ENCODE results near the gene DBNDD1. TPM values are rescaled to one million over a fixed set of nuclear protein-coding genes. Genes with fewer than 3 reads are reported as not detected.

DBNDD1 gene
- total RNA-seq, 4 donors from 2014 or later, result 1.1 to 4.1 (median 3.5) TPM

- TF ChIP-seq EP300 (IDR thresholded peaks at IDR 0.05) (no peak), CTCF (IDR thresholded peaks at IDR 0.05) (no peak), POLR2AphosphoS5 (IDR thresholded peaks at IDR 0.05) (no peak)
- no peak overlapping the region for H3K27ac ChIP-seq
- H3K9me3 ChIP-seq, result no peaks in the 10 kb centered on the region
- H3K4me3 ChIP-seq, result no peak overlapping the region
- no peak for ATAC-seq
- no peaks in the 10 kb centered on the region for H3K4me1 ChIP-seq
- H3K27me3 ChIP-seq, result no peaks in the 10 kb centered on the region
- peaks cover 0 to 97% of the 10 kb centered on the region in 2 donors for H3K36me3 ChIP-seq
- 70% methylated on average over 2 to 4 of the region's 13 CpGs for WGBS, 2 donors (ENCODE audit: low coverage in 1 of 2)
Observed at GRCh38 chr16:89960966-89961365, 58.3 kb downstream of the DBNDD1 start.

- ATAC-seq, result no peak
- Histone ChIP-seq H3K27ac (no peak overlapping the region), H3K9me3 (no peaks in the 10 kb centered on the region), H3K4me3 (no peak overlapping the region), H3K27me3 (no peaks in the 10 kb centered on the region), H3K36me3 (peaks cover 0 to 96% of the 10 kb centered on the region in 2 donors), H3K4me1 (no peaks in the 10 kb centered on the region)
- 100% methylated on average over 1 of the region's 10 CpGs for WGBS, 2 donors (ENCODE audit: low coverage in 1 of 2)
- no peak for TF ChIP-seq CTCF (IDR thresholded peaks at IDR 0.05)
- TF ChIP-seq EP300 (IDR thresholded peaks at IDR 0.05), result no peak
- no peak for TF ChIP-seq POLR2AphosphoS5 (IDR thresholded peaks at IDR 0.05)
- TF ChIP-seq POLR2A (IDR thresholded peaks at IDR 0.05), result no peak
Observed at GRCh38 chr16:89958596-89958995, 60.7 kb downstream of the DBNDD1 start.

GRCh38 chr16:89958068-89958467 lies 61.2 kb downstream of the DBNDD1 start:
- no peak for ATAC-seq
- no CpG with 5 or more reads among the region's 7 CpGs for WGBS, 2 donors (ENCODE audit: low coverage in 1 of 2)
- no peaks in the 10 kb centered on the region for H3K9me3 ChIP-seq
- H3K27ac ChIP-seq, result no peak overlapping the region
- no peak overlapping the region for H3K4me3 ChIP-seq
- peaks cover 0 to 91% of the 10 kb centered on the region in 2 donors for H3K36me3 ChIP-seq
- H3K27me3 ChIP-seq, result no peaks in the 10 kb centered on the region
- H3K4me1 ChIP-seq, result no peaks in the 10 kb centered on the region
- TF ChIP-seq POLR2AphosphoS5 (IDR thresholded peaks at IDR 0.05), result no peak
- TF ChIP-seq POLR2A (IDR thresholded peaks at IDR 0.05), result no peak
- no peak for TF ChIP-seq EP300 (IDR thresholded peaks at IDR 0.05)
- TF ChIP-seq CTCF (IDR thresholded peaks at IDR 0.05), result no peak

- H3K4me3 ChIP-seq, result peak overlapping the region in 1 of 2 donors; percentile 12
- H3K9me3 ChIP-seq, result no peaks in the 10 kb centered on the region
- 88% methylated on average over 5 of the region's 23 CpGs; no CpG with 5 or more reads in 1 of the 2 donors for WGBS, 2 donors (ENCODE audit: low coverage in 1 of 2)
- no peak for ATAC-seq
- TF ChIP-seq CTCF (IDR thresholded peaks at IDR 0.05), result no peak
- no peak for TF ChIP-seq POLR2AphosphoS5 (IDR thresholded peaks at IDR 0.05)
- no peak for TF ChIP-seq POLR2A (IDR thresholded peaks at IDR 0.05)
- TF ChIP-seq EP300 (IDR thresholded peaks at IDR 0.05), result no peak
- no peaks in the 10 kb centered on the region for H3K4me1 ChIP-seq
- H3K27ac ChIP-seq, result no peak overlapping the region
- H3K27me3 ChIP-seq, result no peaks in the 10 kb centered on the region
- H3K36me3 ChIP-seq, result peaks cover 0 to 86% of the 10 kb centered on the region in 2 donors
Observed at GRCh38 chr16:89957216-89957785, 62.0 kb downstream of the DBNDD1 start.

- peaks cover 0 to 80% of the 10 kb centered on the region in 2 donors for H3K36me3 ChIP-seq
- no peaks in the 10 kb centered on the region for H3K4me1 ChIP-seq
- 76 to 89% methylated on average over 5 to 7 of the region's 15 CpGs for WGBS, 2 donors (ENCODE audit: low coverage in 1 of 2)
- no peak overlapping the region for H3K27ac ChIP-seq
- H3K4me3 ChIP-seq, result peak overlapping the region in 1 of 2 donors; percentile 12
- no peaks in the 10 kb centered on the region for H3K27me3 ChIP-seq
- TF ChIP-seq POLR2AphosphoS5 (IDR thresholded peaks at IDR 0.05) (no peak), CTCF (IDR thresholded peaks at IDR 0.05) (no peak), EP300 (IDR thresholded peaks at IDR 0.05) (no peak), POLR2A (IDR thresholded peaks at IDR 0.05) (no peak)
- H3K9me3 ChIP-seq, result no peaks in the 10 kb centered on the region
- no peak for ATAC-seq
Observed at GRCh38 chr16:89956505-89957215, 62.6 kb downstream of the DBNDD1 start.
